Stimulated activated CD4-positive, alpha-beta T cell treated with anti-CD3 and anti-CD28 coated beads, Interleukin-2, amount 100 ng/mL, for 4 hours (primary cell): ENCODE results near the gene CRAMP1.
A peak's percentile ranks its signal among the peaks of the same experiment; 100 is the strongest.
"Not testable (repeated sequence)": the region's sequence is repeated elsewhere in the genome, so short reads cannot be mapped to it uniquely, and the experiment has no call there.

Source experiments
- DNase-seq: peaks from one replicate; pipeline ENCODE4 v3.0.0-alpha.2; 2020; ENCODE audit warnings: low read depth

Gene CRAMP1

DNA sequence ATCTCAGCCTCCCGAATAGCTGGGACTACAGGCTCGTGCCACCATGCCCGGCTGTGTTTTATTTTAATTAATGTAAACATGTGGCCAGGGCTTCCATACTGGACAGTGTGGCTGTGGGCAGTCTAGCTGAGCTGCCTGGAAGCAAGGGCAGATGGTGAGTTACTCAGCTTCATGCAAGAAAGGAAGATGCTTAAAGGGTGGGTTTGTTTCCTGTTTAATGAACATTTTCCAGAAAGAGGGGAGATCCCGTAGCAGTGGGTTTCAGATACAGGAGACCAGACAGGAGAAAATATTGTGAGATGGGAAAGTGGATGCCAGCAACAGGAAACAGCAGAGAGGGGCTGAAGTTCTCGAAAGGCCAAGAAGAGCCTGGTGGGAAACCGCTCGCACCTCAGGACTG is 101.2 kb downstream of the CRAMP1 start:
- no peak for DNase-seq

GRCh38 chr16:1713933-1714332 is 101.8 kb downstream of the CRAMP1 start:
- DNase-seq, result no peak

DNA sequence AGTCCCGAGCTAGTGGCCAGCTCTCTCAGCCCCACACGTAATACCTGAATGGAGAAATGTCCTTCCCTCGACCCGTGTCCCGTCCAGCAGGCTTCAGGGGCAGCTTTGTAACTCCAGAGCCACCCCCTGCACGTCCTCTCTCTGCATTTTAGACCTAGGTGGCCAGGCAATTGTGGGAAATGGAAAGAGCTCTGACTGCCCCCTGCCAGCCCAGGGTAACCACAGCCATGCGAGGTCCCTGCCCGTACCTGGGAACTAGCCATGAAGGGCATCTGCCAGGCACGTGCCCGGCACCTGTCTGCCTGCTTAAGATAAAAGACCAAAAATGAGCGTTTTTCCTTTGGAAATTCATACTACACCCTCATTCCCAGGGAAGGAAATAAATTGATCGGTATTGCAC is 103.1 kb downstream of the CRAMP1 start:
- DNase-seq, result no peak

DNA sequence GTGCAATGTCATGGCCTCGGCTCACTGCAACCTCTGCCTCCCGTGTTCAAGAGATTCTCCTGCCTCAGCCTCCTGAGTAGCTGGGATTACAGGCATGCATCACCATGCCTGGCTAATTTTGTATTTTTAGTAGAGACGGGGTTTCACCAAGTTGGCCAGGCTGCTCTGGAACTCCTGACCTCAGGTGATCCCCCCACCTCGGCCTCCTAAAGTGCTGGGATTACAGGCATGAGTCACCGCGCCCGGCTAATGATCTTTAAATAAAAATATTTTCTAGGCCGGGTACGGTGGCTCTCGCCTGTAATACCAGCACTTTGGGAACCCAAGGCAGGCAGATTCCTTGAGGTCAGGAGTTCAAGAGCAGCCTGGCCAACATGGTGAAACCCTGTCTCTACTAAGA is 106.1 kb downstream of the CRAMP1 start:
- DNase-seq, result not testable (repeated sequence)

DNA sequence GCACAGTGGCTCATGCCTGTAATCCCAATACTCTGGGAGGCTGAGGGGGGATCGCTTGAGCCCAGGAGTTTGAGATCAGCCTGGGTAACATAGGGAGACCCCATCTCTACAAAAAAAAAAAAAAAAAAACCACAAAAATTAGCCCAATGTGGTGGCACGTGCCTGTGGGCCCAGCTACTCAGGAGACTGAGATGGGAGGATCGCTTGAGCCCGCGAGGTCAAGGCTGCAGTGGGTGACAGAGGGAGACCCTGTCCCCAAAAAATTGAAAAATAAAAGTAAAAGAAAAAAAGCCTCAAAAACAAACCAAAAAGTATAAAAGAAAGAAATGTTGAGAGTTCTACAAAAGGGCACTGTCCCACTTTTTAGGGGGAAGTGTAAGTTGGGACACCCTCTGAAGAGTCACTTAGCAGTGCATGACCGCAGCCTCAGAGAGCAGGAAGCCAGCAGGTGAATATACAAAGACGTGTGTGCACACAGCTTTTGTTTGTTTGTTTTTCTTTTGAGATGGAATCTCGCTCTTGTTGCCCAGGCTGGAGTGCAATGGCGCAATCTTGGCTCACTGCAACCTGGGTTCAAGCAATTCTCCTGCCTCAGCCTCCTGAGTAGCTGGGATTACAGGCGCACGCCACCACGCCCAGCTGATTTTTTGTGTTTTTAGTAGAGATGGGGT is 107.5 kb downstream of the CRAMP1 start:
- DNase-seq, result not testable (repeated sequence)

DNA sequence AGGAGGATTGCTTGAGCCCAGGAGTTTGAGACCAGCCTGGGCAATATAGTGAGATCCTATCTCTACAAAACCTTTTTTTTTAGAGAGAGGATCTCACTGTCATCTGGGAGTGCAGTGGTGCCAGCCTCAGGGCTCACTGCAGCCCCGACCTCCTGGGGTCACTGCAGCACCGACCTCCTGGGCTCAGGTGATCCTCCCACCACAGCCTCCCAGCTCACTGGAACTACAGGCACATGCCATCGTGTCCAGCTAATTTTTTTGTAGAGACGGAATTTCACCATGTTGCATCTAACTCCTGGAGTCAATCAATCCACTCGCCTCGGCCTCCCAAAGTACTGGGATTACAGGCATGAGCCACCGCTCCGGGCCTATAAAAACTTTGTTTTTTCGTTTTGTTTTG is 109.2 kb downstream of the CRAMP1 start:
- no peak for DNase-seq

DNA sequence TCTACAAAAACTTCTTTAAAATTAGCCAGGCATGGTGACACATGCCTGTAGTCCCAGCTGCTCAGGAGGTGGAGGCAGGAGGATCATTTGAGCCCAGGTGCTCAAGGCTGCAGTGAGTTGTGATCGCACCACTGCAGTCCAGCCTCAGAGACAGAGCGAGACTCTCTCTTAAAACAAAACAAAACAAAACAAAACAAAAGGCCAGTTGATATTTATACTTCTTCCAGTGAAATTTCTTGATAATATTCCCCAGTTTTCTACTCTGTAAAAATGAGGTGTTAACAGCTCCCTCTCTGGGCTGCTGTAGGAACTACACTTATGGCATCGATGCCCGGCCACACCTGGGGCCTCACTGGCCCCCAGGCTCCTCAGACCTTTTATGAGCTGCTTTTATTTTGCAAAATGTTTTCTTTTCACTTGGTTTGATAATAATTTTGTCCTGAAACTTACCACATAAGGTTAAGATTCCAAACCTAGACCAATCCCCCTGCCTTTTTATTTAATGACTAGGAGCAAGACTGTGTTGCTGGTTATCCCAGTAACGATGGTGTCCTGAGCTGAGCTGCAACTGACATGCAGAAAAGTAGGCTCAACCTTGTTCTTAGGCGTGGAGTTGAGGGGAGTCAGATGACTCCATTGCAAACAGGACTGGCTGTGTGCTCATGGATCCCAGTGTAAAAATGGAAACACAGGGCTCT is 111.4 kb downstream of the CRAMP1 start:
- peak; percentile 7 for DNase-seq

- no peak for DNase-seq
Measured at GRCh38 chr16:1724491-1724890, 112.3 kb downstream of the CRAMP1 start.

GRCh38 chr16:1726661-1727502 is 114.7 kb downstream of the CRAMP1 start:
- no peak for DNase-seq
